NOMO-1 treated with DMSO at 0.1 percent for 48 hours (cell line): ENCODE measurements around the gene SCN5A.
A peak's percentile ranks its signal among the peaks of the same experiment; 100 is the strongest.
"Not testable (repeated sequence)": the region's sequence is repeated elsewhere in the genome, so short reads cannot be mapped to it uniquely, and the experiment has no call there.

Source experiments
- DNase-seq: peaks from one replicate; lab custom pipeline; 2025; ENCODE audit not compliant: unreplicated experiment; lab: John Stamatoyannopoulos, UW

Gene SCN5A

GRCh38 chr3:38580450-38581382 lies 68.8 kb downstream of the SCN5A start:
- no peak for DNase-seq

- DNase-seq, result peak; percentile 25
Observed at GRCh38 chr3:38579551-38580449, 69.7 kb downstream of the SCN5A start.

GRCh38 chr3:38579141-38579540 lies 70.3 kb downstream of the SCN5A start:
- no peak for DNase-seq

- DNase-seq, result no peak
Observed at GRCh38 chr3:38578551-38578950, 70.9 kb downstream of the SCN5A start.

GRCh38 chr3:38578081-38578475 lies 71.4 kb downstream of the SCN5A start:
- DNase-seq, result no peak

GRCh38 chr3:38577371-38578080 lies 72.0 kb downstream of the SCN5A start:
- no peak for DNase-seq

GRCh38 chr3:38576526-38577370 lies 72.7 kb downstream of the SCN5A start:
- no peak for DNase-seq

GRCh38 chr3:38576131-38576525 lies 73.4 kb downstream of the SCN5A start:
- no peak for DNase-seq

- no peak for DNase-seq
Observed at GRCh38 chr3:38575279-38575843, 74.1 kb downstream of the SCN5A start.

- no peak for DNase-seq
Observed at GRCh38 chr3:38574411-38575278, 74.8 kb downstream of the SCN5A start.

GRCh38 chr3:38573556-38573955 lies 75.9 kb downstream of the SCN5A start:
- DNase-seq, result no peak

GRCh38 chr3:38573111-38573510 lies 76.4 kb downstream of the SCN5A start:
- no peak for DNase-seq

- no peak for DNase-seq
Observed at GRCh38 chr3:38567498-38567897, 82.0 kb downstream of the SCN5A start.

- not testable (repeated sequence) for DNase-seq
Observed at GRCh38 chr3:38566794-38567193, 82.7 kb downstream of the SCN5A start.

- no peak for DNase-seq
Observed at GRCh38 chr3:38566215-38566528, 83.3 kb downstream of the SCN5A start.

- DNase-seq, result no peak
Observed at GRCh38 chr3:38565339-38566214, 83.9 kb downstream of the SCN5A start.

GRCh38 chr3:38564631-38565338 lies 84.7 kb downstream of the SCN5A start:
- no peak for DNase-seq

GRCh38 chr3:38563886-38564270 lies 85.6 kb downstream of the SCN5A start:
- no peak for DNase-seq
